HG02884 (cell line): ENCODE measurements around the gene PAX3.

ENCODE experiments used
- ATAC-seq: cut with Tn5 transposase; IDR thresholded peaks from one replicate; pipeline ENCODE4 v1.9.1; 2021; ENCODE audit warnings: mild to moderate bottlenecking, moderate library complexity; ENCODE audit not compliant: unreplicated experiment

Gene PAX3

DNA sequence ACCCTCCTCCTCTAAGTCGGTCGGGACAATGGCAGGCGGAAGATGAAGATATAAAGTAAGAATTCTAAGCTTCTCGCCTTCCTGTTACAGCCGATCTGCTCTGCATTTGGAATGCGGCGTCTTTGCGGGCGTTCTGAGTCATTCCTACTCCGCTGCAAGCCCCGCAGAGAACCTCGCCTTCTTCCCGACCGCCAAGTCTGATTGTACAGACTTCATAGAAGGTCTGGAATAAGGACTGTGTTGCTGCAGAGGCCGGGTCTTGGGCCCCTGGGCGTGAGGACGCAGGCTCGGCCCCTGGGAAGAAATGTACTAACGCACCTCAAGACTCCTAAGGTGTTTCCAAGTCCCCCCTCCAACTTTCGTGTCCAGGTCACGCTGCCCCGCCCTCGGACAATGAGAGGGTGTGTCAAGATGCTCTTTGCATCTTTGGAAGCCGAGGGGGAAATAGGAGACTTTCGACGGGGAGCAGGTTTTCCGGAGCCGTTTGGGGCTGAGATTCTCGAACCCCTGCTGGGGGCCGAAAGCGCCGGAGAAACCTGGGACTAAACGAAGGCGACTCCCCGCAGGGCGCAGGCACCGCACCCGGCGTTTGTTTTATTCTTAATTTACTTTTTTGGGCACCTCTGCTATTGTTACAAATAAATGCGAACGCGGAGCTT, 12.7 kb upstream of the PAX3 start:
- no peak for ATAC-seq

DNA sequence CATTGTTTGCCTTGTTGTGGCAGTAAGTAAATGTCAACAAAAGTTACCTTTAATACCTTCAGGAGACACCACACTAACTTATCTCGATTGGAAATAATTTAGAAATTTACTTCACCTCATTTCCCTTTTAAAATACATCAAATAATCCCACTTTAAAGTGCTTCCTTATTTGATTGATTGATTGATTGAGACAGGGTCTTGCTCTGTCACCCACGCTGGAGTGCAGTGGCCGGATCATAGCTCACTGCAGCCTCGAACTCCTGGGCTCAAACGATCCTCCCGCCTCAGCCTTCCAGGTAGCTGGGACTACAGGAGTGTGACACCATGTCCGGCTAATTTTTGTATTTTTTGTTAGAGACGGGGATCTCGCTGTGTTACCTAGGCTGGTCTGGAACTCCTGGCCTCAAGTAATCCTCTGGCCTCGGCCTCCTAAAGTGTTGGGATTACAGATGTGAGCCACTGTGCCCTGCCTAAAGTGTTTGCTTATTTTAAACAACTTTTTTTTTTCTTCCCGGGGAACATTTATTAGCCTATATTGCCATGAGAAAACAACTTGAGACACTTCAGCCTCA, 12.0 kb upstream of the PAX3 start:
- ATAC-seq = no peak

GRCh38 chr2:222309766-222310165, 11.0 kb upstream of the PAX3 start:
- no peak for ATAC-seq

- ATAC-seq = no peak
Observed at GRCh38 chr2:222309361-222309760, 10.6 kb upstream of the PAX3 start.

GRCh38 chr2:222307978-222308730, 9.4 kb upstream of the PAX3 start:
- no peak for ATAC-seq

- no peak for ATAC-seq
Observed at GRCh38 chr2:222307143-222307756, 8.5 kb upstream of the PAX3 start.

DNA sequence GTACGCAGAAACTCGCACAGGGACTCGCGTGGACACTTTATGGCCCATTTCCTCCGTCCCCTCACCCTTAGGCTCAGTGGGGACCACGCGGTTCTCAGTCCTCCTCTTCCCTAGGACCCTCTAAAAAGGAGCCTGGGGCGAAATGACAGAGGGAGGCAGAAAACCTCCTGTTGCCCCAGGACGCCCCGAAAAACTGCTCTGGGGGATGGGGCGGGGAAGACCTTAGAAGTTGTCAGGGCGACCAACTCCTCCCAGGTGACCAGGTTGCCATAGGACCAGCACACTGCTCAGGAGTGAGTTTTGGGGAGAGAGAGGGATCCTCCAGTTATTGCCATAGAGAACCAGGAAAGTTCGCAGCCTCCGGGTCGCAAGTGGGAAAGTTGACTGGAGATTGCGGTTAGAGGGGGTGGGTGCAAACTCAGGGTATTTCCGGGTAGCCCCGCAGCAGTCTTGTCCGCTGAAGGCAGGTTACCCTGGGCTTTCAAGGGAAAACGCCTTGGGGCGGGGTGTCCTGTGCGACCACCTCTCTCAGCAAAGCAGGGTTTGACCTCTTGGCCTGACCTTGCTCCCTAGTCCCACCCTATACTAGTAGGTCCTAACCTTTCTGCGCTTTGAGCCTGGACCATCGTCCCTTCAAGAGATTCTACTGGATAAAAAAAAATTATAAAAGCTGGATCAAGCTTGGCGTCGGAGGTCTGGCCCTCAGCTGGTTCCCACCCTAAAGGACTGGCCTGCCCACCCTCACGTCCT, 7.8 kb upstream of the PAX3 start:
- no peak for ATAC-seq

- ATAC-seq = no peak
Observed at GRCh38 chr2:222305516-222306392, 7.0 kb upstream of the PAX3 start.

DNA sequence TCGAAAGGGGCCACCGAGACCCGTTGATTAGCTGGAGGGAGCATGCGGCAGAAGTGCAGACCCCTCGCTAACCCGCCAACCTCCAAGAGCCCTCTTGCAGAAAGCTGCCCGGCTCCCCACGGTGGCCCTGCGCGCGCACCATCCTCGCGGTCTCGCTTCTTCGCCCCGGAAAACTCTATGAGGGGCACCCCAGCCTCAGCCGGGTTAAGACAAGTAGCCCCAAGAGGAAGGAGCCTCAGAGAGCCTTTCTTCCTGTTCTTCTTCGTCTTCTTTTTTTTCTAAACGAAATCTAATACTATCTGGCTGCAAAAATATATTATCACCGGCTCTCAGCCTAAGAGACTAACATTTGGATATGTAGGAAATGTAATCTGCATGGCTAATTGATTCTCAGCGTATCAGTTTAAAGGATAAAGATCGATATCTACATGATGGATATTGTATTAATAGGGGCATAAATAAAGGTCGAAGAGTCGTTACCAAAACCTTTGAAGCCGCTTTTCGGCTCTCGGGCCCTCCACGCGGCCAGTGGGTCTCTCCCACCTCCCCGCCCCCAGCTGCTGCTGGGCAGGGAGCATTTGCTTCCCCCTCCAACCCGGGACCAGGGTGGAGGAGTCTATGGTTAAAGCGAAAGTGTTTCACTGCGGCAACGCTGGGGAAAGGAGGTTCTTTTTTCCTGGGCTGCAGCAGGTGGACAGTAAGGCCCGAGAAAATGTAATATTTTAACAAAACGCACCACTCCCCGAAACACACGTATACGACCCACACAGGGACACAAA, 6.1 kb upstream of the PAX3 start:
- no peak for ATAC-seq

GRCh38 chr2:222303828-222304736, 5.3 kb upstream of the PAX3 start:
- ATAC-seq = no peak

DNA sequence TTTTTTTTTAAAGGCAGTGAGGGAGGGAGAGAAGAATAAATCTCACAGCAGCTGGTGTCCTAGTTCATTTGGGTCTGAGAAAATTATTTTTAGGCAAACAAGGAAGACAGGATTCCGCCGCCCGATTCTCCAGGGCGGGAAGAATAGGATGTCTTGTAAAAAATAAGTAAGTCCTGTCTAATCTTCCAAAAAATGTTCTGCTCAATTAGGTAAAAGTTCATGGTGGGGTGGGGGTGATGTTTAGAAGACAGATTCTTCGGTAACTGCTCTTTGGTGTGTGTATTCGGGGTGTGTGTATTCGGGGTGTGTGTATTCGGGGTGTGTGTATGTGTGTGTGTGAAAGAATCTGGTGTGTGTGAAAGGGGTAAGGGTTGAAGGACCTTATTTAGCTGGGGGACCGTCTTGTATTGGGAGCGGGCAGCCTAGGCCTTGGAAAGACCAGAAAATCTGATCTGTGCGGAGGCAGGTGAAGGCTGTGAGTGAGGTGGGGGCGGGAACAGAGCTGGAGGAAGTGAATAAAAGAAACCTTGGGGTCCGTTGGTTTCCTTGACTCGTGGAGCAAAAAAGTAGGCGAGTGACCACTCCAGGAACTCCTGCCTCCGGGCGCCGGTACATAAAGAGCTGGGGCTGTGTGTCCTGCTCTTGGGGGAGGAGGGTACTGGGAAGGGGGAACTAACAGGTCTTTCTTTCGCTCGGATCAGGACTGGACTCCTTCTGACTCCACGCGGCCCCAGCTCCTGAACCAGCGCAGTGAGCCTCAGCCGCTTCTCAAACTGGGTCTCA, 4.4 kb upstream of the PAX3 start:
- no peak for ATAC-seq

DNA sequence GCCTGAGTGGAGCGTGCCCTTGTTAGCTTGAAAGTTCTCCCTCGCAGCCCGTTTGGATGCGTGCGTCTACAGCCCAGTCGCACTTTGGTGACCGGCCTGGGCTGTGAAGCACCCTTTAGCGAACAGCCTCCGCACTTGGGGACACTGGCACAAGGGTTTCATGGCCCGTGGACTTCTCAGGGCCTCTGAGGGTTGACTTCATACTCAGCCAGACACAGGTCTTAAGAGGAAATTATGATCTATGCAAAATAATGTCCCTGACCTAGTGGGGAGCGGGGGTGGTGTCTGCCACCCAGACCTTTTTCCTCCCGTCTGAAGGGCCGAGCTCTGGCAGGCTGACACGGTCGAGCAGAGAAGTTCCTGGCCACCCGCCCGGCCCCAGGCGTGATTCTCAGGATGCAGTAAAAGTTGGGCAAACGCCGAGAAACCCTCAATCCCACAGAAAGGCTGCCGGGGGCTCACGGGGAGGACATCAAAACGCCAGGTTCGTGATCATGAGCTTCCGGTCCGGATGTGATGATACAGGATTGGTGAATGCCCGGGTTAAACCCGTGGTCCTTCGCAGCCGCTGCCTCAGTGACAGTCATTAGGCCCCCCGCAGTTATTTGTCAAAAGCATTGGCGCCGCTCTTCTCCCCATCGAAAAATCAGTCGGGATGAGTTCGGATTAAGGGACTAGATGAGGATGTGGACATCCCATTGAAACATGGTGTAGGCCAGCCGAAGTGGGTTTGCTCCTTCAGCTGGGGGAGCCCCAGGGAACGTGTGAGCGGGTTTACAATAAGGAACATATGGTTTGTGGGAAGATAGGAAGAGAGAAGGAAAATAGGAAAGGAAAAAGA, 3.6 kb upstream of the PAX3 start:
- no peak for ATAC-seq

DNA sequence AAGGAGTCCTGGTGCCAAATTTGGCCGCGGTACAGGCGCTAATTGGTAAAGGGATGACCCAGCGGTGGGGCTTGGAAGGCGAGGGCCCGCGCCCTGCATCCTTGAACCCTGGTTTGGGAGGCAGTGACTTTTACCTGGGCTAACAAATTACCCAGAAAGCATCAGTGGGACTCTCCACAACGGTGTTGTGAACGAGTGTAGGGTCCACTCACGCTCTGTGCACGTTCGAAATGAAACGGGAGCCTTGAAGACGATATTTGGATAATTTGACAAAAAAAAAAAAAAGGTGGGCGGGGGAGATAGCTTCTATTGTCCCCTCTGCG, 3.0 kb upstream of the PAX3 start:
- no peak for ATAC-seq

GRCh38 chr2:222301053-222301795, 2.4 kb upstream of the PAX3 start:
- ATAC-seq = no peak

DNA sequence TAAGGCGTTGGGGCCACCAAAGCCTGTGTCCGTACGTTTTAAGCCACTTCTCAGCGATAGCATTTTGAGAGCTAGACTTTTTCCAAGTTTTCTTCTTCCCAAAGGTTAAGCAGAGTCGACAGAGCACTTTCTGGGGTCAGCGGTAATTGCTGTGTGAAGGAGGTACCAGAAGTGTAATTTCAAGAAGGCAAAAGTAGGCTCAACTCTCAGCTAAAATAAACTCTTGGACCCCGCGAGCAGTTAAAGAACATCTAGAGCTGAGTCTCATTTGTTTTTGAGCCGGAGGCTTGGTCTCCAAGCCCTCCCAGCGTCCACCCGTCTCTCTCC, 1.9 kb upstream of the PAX3 start:
- ATAC-seq = no peak
